ENCODE measurements around the gene TEC.
A peak's percentile ranks its signal among the peaks of the same experiment; 100 is the strongest.

TEC gene

DNA sequence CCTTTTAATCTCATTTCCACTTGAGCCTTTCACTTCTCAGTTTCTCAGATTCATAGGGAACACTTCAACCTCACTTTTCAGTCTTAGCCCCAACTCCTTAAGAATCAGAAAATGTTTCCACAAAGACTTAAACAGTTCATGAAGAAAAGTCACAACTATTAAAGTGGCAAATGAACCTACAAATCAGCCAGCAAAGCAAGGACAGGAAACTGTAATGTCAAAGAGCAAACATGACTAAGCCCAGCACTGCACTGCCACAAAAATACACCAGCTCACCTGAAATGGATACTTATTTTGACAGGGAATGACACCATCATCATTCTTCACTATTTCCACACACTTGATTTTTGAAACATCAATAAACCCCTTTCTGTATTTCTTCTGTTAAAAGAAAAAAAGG, 93.8 kb downstream of the TEC start:
- Histone ChIP-seq H3K9me3 (no peaks in the 10 kb centered on the region), H3K27me3 (no peaks in the 10 kb centered on the region), H3K4me1 (peaks cover 0 to 6% (median 2%) of the 10 kb centered on the region in 4 donors), H3K4me3 (no peak overlapping the region), H3K27ac (no peak overlapping the region), H3K36me3 (peaks cover 0 to 6% (median 0%) of the 10 kb centered on the region in 3 donors)
- TF ChIP-seq CTCF (IDR thresholded peaks at IDR 0.05) = no peak
- intact Hi-C loops (cut with DNase I; ENCODE audit: low total_unique reads) = no loop called here
- DNase-seq = no peak

DNA sequence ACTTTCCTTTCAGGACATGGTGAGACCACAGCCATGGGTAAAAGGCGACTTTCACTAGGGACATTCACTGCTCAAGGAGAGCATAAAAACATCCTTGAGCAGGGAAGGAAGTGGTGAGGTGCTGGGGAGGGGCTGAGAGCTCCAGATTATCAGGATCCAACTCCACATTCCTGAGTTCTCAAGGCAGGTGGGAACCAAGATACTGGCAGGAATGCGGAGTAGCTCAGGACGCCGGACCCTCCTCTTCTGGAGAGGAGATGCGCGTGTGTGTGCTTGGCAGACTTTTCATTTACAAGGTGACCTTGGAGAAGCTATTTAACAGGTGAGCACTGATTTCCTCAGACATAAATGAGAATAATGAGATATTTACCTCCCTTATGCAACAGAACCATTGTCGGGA, 94.3 kb downstream of the TEC start:
- Histone ChIP-seq H3K36me3 (peaks cover 0 to 6% (median 0%) of the 10 kb centered on the region in 3 donors), H3K27me3 (no peaks in the 10 kb centered on the region), H3K4me1 (peaks cover 0 to 6% (median 2%) of the 10 kb centered on the region in 4 donors), H3K27ac (no peak overlapping the region), H3K9me3 (no peaks in the 10 kb centered on the region), H3K4me3 (no peak overlapping the region)
- DNase-seq = no peak
- TF ChIP-seq CTCF (IDR thresholded peaks at IDR 0.05) = no peak
- intact Hi-C loops (cut with DNase I; ENCODE audit: low total_unique reads) = no loop called here

- intact Hi-C loops (cut with DNase I; ENCODE audit: low total_unique reads) = no loop called here
- TF ChIP-seq CTCF (IDR thresholded peaks at IDR 0.05) = no peak
- Histone ChIP-seq H3K27me3 (no peaks in the 10 kb centered on the region), H3K9me3 (no peaks in the 10 kb centered on the region), H3K36me3 (peaks cover 0 to 6% (median 0%) of the 10 kb centered on the region in 3 donors), H3K27ac (peak overlapping the region; percentile 29 to 40), H3K4me3 (no peak overlapping the region), H3K4me1 (peaks cover 0 to 6% (median 2%) of the 10 kb centered on the region in 4 donors)
- no peak for DNase-seq
Observed at GRCh38 chr4:48173056-48173991, 96.3 kb downstream of the TEC start.

GRCh38 chr4:48172651-48173050, 97.0 kb downstream of the TEC start:
- Histone ChIP-seq H3K4me1 (peaks cover 0 to 6% (median 2%) of the 10 kb centered on the region in 4 donors), H3K27me3 (no peaks in the 10 kb centered on the region), H3K36me3 (peaks cover 0 to 6% (median 0%) of the 10 kb centered on the region in 3 donors), H3K27ac (peak overlapping the region in 1 of 2 donors; percentile 29), H3K9me3 (no peaks in the 10 kb centered on the region), H3K4me3 (no peak overlapping the region)
- no peak for TF ChIP-seq CTCF (IDR thresholded peaks at IDR 0.05)
- no peak for DNase-seq
- intact Hi-C loops (cut with DNase I; ENCODE audit: low total_unique reads) = no loop called here

- Histone ChIP-seq H3K4me1 (peaks cover 0 to 6% (median 2%) of the 10 kb centered on the region in 4 donors), H3K27ac (no peak overlapping the region), H3K27me3 (no peaks in the 10 kb centered on the region), H3K36me3 (peaks cover 0 to 5% (median 0%) of the 10 kb centered on the region in 3 donors), H3K9me3 (no peaks in the 10 kb centered on the region), H3K4me3 (no peak overlapping the region)
- no peak for DNase-seq
- intact Hi-C loops (cut with DNase I; ENCODE audit: low total_unique reads) = no loop called here
- no peak for TF ChIP-seq CTCF (IDR thresholded peaks at IDR 0.05)
Observed at GRCh38 chr4:48169636-48170035, 100.0 kb downstream of the TEC start.
